HEK293 (cell line): ENCODE measurements around the gene HNRNPM.

Experiments
- CTCF ChIA-PET: fragments of 350-600 bp; formaldehyde crosslinking; extraction: SDS; loops from one replicate; lab custom pipeline; 2021; ENCODE audit warnings: antibody characterized with exemption; lab: Yijun Ruan, JAX
- POLR2A ChIA-PET: fragments of 300-600 bp; formaldehyde crosslinking; extraction: SDS; loops from one replicate; lab custom pipeline; 2020; ENCODE audit warnings: antibody characterized with exemption, inconsistent platforms; lab: Yijun Ruan, JAX
- H3K27ac ChIP-seq: fragments of 200-500 bp; sonication (Bioruptor generic); 2 replicates; pipeline ENCODE4 v1.5.1; 2014; ENCODE audit warnings: low read depth, low read length, control low read depth, inconsistent platforms; ENCODE audit errors: extremely low read depth
- H3K36me3 ChIP-seq, 2 experiments: fragments of 200-500 bp in 1 of 2; sonication (Bioruptor generic) in 1 of 2; 1 replicate in 1 of 2; 2 replicates in 1 of 2; pipeline ENCODE4 v1.5.1; 2014 to 2017; ENCODE audit warnings: inconsistent platforms in 2 of 2, low read length in 2 of 2; ENCODE audit not compliant: control insufficient read depth in 2 of 2, insufficient read depth in 1 of 2
- H3K4me1 ChIP-seq: fragments of 200-500 bp; sonication (Bioruptor generic); 2 replicates; pipeline ENCODE4 v1.5.1; 2014; ENCODE audit warnings: mild to moderate bottlenecking, low read length, inconsistent platforms; ENCODE audit not compliant: control insufficient read depth, insufficient read depth
- H3K4me3 ChIP-seq: 2 replicates; pipeline ENCODE4 v1.5.1; 2011; ENCODE audit warnings: low read depth, mild to moderate bottlenecking, control low read depth, low read length, moderate library complexity
- H3K9me3 ChIP-seq: fragments of 200-500 bp; sonication (Bioruptor generic); 2 replicates; pipeline ENCODE4 v1.5.1; 2014; ENCODE audit warnings: low read depth, low read length, inconsistent platforms; ENCODE audit not compliant: control insufficient read depth, insufficient read depth
- GLIS2 ChIP-seq: fragments of 450-650 bp; formaldehyde crosslinking; IDR thresholded peaks from 2 replicates; pipeline ENCODE4 v1.5.1; 2016; ENCODE audit warnings: missing biosample characterization, missing genetic modification characterization
- KLF17 ChIP-seq: fragments of 450-650 bp; formaldehyde crosslinking; IDR thresholded peaks from 2 replicates; pipeline ENCODE4 v1.5.1; 2016; ENCODE audit warnings: missing biosample characterization, missing genetic modification characterization
- MYNN ChIP-seq: fragments of 450-650 bp; formaldehyde crosslinking; IDR thresholded peaks from 2 replicates; pipeline ENCODE4 v1.5.1; 2016; ENCODE audit warnings: missing biosample characterization, missing genetic modification characterization, borderline replicate concordance
- SP2 ChIP-seq: fragments of 450-650 bp; formaldehyde crosslinking; IDR thresholded peaks from 2 replicates; pipeline ENCODE4 v1.5.1; 2016; ENCODE audit warnings: missing biosample characterization, missing genetic modification characterization
- SP7 ChIP-seq: fragments of 450-650 bp; formaldehyde crosslinking; IDR thresholded peaks from 2 replicates; pipeline ENCODE4 v1.5.1; 2016; ENCODE audit warnings: missing biosample characterization, missing genetic modification characterization
- ZBTB11 ChIP-seq: fragments of 450-650 bp; formaldehyde crosslinking; conservative IDR thresholded peaks from 2 replicates; pipeline ENCODE4 v1.5.1; 2016; ENCODE audit warnings: low read depth, missing biosample characterization, missing genetic modification characterization
- ZBTB21 ChIP-seq: fragments of 450-650 bp; formaldehyde crosslinking; IDR thresholded peaks from 2 replicates; pipeline ENCODE4 v1.5.1; 2017; ENCODE audit warnings: missing biosample characterization, missing genetic modification characterization
- ZBTB48 ChIP-seq: fragments of 450-650 bp; formaldehyde crosslinking; IDR thresholded peaks from 2 replicates; pipeline ENCODE4 v1.5.1; 2016; ENCODE audit warnings: missing biosample characterization, missing genetic modification characterization
- ZFP3 ChIP-seq: fragments of 450-650 bp; formaldehyde crosslinking; IDR thresholded peaks from 2 replicates; pipeline ENCODE4 v1.5.1; 2016; ENCODE audit warnings: low read depth, missing biosample characterization, missing genetic modification characterization
- ZFP37 ChIP-seq: fragments of 450-650 bp; formaldehyde crosslinking; IDR thresholded peaks from 2 replicates; pipeline ENCODE4 v1.5.1; 2016; ENCODE audit warnings: missing biosample characterization, missing genetic modification characterization
- ZNF10 ChIP-seq: fragments of 450-650 bp; formaldehyde crosslinking; IDR thresholded peaks from 2 replicates; pipeline ENCODE4 v1.5.1; 2017; ENCODE audit warnings: missing biosample characterization, missing genetic modification characterization
- ZNF112 ChIP-seq: fragments of 450-650 bp; formaldehyde crosslinking; IDR thresholded peaks from 2 replicates; pipeline ENCODE4 v1.5.0; 2017; ENCODE audit warnings: missing biosample characterization, missing genetic modification characterization
- ZNF121 ChIP-seq: fragments of 450-650 bp; formaldehyde crosslinking; IDR thresholded peaks from 2 replicates; pipeline ENCODE4 v1.5.1; 2016; ENCODE audit warnings: missing biosample characterization, missing genetic modification characterization
- ZNF155 ChIP-seq: fragments of 450-650 bp; formaldehyde crosslinking; IDR thresholded peaks from 2 replicates; pipeline ENCODE4 v1.5.1; 2016; ENCODE audit warnings: missing biosample characterization, missing genetic modification characterization
- ZNF2 ChIP-seq: fragments of 450-650 bp; formaldehyde crosslinking; IDR thresholded peaks from 2 replicates; pipeline ENCODE4 v1.5.1; 2016; ENCODE audit warnings: missing biosample characterization, missing genetic modification characterization
- ZNF266 ChIP-seq: fragments of 450-650 bp; formaldehyde crosslinking; IDR thresholded peaks from 2 replicates; pipeline ENCODE4 v1.5.1; 2016; ENCODE audit warnings: missing biosample characterization, missing genetic modification characterization, low read depth
- ZNF274 ChIP-seq, 2 experiments: fragments of 200-500 bp in 1 of 2; fragments of 450-650 bp in 1 of 2; sonication (Bioruptor generic) in 1 of 2; formaldehyde crosslinking in 1 of 2; IDR thresholded peaks; 2 replicates each; pipeline versions ENCODE4 v1.5.1 to v1.6.1; 2014 to 2016; ENCODE audit warnings: borderline replicate concordance in 1 of 2, inconsistent platforms in 1 of 2, low read length in 1 of 2, missing biosample characterization in 1 of 2, missing genetic modification characterization in 1 of 2
- ZNF324 ChIP-seq: fragments of 450-650 bp; formaldehyde crosslinking; IDR thresholded peaks from 2 replicates; pipeline ENCODE4 v1.5.1; 2016; ENCODE audit warnings: missing biosample characterization, missing genetic modification characterization
- ZNF529 ChIP-seq: fragments of 450-650 bp; formaldehyde crosslinking; IDR thresholded peaks from 2 replicates; pipeline ENCODE4 v1.5.1; 2017; ENCODE audit warnings: missing genetic modification characterization, missing biosample characterization; ENCODE audit not compliant: insufficient replicate concordance
- ZNF555 ChIP-seq: fragments of 450-650 bp; formaldehyde crosslinking; conservative IDR thresholded peaks from 2 replicates; pipeline ENCODE4 v1.5.1; 2017; ENCODE audit warnings: missing biosample characterization, mild to moderate bottlenecking, missing genetic modification characterization, inconsistent platforms
- ZNF580 ChIP-seq: fragments of 450-650 bp; formaldehyde crosslinking; IDR thresholded peaks from 2 replicates; pipeline ENCODE4 v1.5.1; 2016; ENCODE audit warnings: missing biosample characterization, missing genetic modification characterization
- ZNF596 ChIP-seq: fragments of 450-650 bp; IDR thresholded peaks from 2 replicates; pipeline ENCODE4 v1.5.0; 2018; ENCODE audit warnings: missing biosample characterization, mild to moderate bottlenecking, missing genetic modification characterization, moderate library complexity
- ZNF623 ChIP-seq: fragments of 450-650 bp; formaldehyde crosslinking; IDR thresholded peaks from 2 replicates; pipeline ENCODE4 v1.5.1; 2016; ENCODE audit warnings: missing biosample characterization, missing genetic modification characterization
- ZNF629 ChIP-seq: fragments of 450-650 bp; formaldehyde crosslinking; IDR thresholded peaks from 2 replicates; pipeline ENCODE4 v1.5.1; 2017; ENCODE audit warnings: missing biosample characterization, missing genetic modification characterization
- ZNF692 ChIP-seq: fragments of 450-650 bp; formaldehyde crosslinking; IDR thresholded peaks from 2 replicates; pipeline ENCODE4 v1.5.1; 2016; ENCODE audit warnings: missing biosample characterization, missing genetic modification characterization
- ZNF701 ChIP-seq: fragments of 450-650 bp; formaldehyde crosslinking; IDR thresholded peaks from 2 replicates; pipeline ENCODE4 v1.5.1; 2016; ENCODE audit warnings: missing biosample characterization, missing genetic modification characterization
- ZNF785 ChIP-seq: fragments of 450-650 bp; formaldehyde crosslinking; IDR thresholded peaks from 2 replicates; pipeline ENCODE4 v1.5.1; 2016; ENCODE audit warnings: missing biosample characterization, missing genetic modification characterization
- ZNF792 ChIP-seq: fragments of 450-650 bp; formaldehyde crosslinking; IDR thresholded peaks from 2 replicates; pipeline ENCODE4 v1.5.1; 2016; ENCODE audit warnings: missing biosample characterization, missing genetic modification characterization
- ZNF830 ChIP-seq: fragments of 450-650 bp; IDR thresholded peaks from 2 replicates; pipeline ENCODE4 v1.5.0; 2018; ENCODE audit warnings: missing biosample characterization, missing genetic modification characterization, low read depth, mild to moderate bottlenecking, moderate library complexity

HNRNPM gene

GRCh38 chr19:8504919-8505318 lies 60.1 kb downstream of the HNRNPM start (continued):
- TF ChIP-seq KLF17 (tag by site-specific recombination) (no peak), ZNF121 (tag by site-specific recombination) (no peak), ZNF266 (tag by site-specific recombination) (no peak), ZNF580 (tag by site-specific recombination) (no peak), ZNF785 (tag by site-specific recombination) (no peak), ZNF701 (tag by site-specific recombination) (no peak), ZNF324 (tag by site-specific recombination) (no peak), ZBTB11 (no peak)

- no peaks in the 10 kb centered on the region for H3K36me3 ChIP-seq
- no peaks in the 10 kb centered on the region for H3K9me3 ChIP-seq
- H3K4me3 ChIP-seq = peak overlapping the region; percentile 61
- peak overlapping the region; percentile 44; the same call in 1 of the 2 replicates for H3K27ac ChIP-seq
- H3K4me1 ChIP-seq = peaks cover 3% of the 10 kb centered on the region; the same call in 1 of the 2 replicates
- POLR2A ChIA-PET = interaction anchor here (0.6 to 1.6 kb wide), 11 partner anchors 9 to 618 kb away, joined by 3 to 12 read pairs (median 4); partner anchors contain the start of genes LRRC8E, MARCHF2, RAB11B and ZNF414
- CTCF ChIA-PET = interaction anchor here (0.6 to 2.7 kb wide), 29 partner anchors 8 to 959 kb away, joined by 3 to 15 read pairs (median 4); partner anchors contain the start of genes MARCHF2 and ZNF414
- TF ChIP-seq ZNF10 (no peak), SP2 (tag by site-specific recombination) (peak; percentile 44), ZBTB48 (tag by site-specific recombination) (no peak), ZNF830 (tag by site-specific recombination) (no peak), ZFP3 (no peak), SP7 (tag by site-specific recombination) (peak; percentile 65), ZNF112 (tag by site-specific recombination) (no peak), MYNN (tag by site-specific recombination) (no peak), ZFP37 (tag by site-specific recombination) (peak; percentile 85; the same call in 1 of the 2 replicates), GLIS2 (peak; percentile 84), ZNF623 (tag by site-specific recombination) (no peak; the same call in 1 of the 2 replicates), ZNF2 (peak; percentile 87; the same call in 1 of the 2 replicates), ZNF629 (tag by site-specific recombination) (peak; percentile 53), ZBTB21 (no peak), ZNF155 (tag by site-specific recombination) (no peak), ZNF792 (tag by site-specific recombination) (0 out of 2 replicates have a peak, but pooled peaks have one; percentile 44), ZNF692 (peak; percentile 63; the same call in 1 of the 2 replicates), ZNF274 (IDR thresholded peaks at IDR 0.05; ENCODE audit: low read length) (no peak), ZNF274 (tag by site-specific recombination; IDR thresholded peaks at IDR 0.05; ENCODE audit: borderline replicate concordance) (no peak), ZNF529 (tag by site-specific recombination) (no peak), ZNF701 (tag by site-specific recombination) (no peak), ZNF596 (no peak), ZNF555 (no peak)
These were observed 61.1 kb downstream of the HNRNPM start for GRCh38 chr19:8505680-8506401.
